NCI-H1092 treated with DMSO at 0.1 percent for 48 hours (cell line): ENCODE measurements around the gene FTCDNL1.

Experiments used
- DNase-seq: peaks from one replicate; lab custom pipeline; 2025; lab: John Stamatoyannopoulos, UW

The FTCDNL1 gene

GRCh38 chr2:199842631-199843395, 8.2 kb downstream of the FTCDNL1 start:
- no peak for DNase-seq

- no peak for DNase-seq
Observed at GRCh38 chr2:199841409-199841808, 9.6 kb downstream of the FTCDNL1 start.

GRCh38 chr2:199838399-199838798, 12.6 kb downstream of the FTCDNL1 start:
- DNase-seq = no peak

- DNase-seq = no peak
Observed at GRCh38 chr2:199836943-199837342, 14.0 kb downstream of the FTCDNL1 start.

- peak; percentile 73 for DNase-seq
Observed at GRCh38 chr2:199833525-199833924, 17.5 kb downstream of the FTCDNL1 start.

GRCh38 chr2:199830531-199830930, 20.5 kb downstream of the FTCDNL1 start:
- no peak for DNase-seq

GRCh38 chr2:199829628-199830027, 21.4 kb downstream of the FTCDNL1 start:
- no peak for DNase-seq

GRCh38 chr2:199819746-199820145, 31.2 kb downstream of the FTCDNL1 start:
- no peak for DNase-seq

- no peak for DNase-seq
Observed at GRCh38 chr2:199818754-199819153, 32.2 kb downstream of the FTCDNL1 start.

GRCh38 chr2:199818026-199818425, 33.0 kb downstream of the FTCDNL1 start:
- DNase-seq = peak; percentile 10

- no peak for DNase-seq
Observed at GRCh38 chr2:199814817-199815211, 36.2 kb downstream of the FTCDNL1 start.

- no peak for DNase-seq
Observed at GRCh38 chr2:199814101-199814816, 36.7 kb downstream of the FTCDNL1 start.

- no peak for DNase-seq
Observed at GRCh38 chr2:199812493-199812892, 38.5 kb downstream of the FTCDNL1 start.

GRCh38 chr2:199811346-199811745, 39.6 kb downstream of the FTCDNL1 start:
- DNase-seq = no peak

GRCh38 chr2:199810422-199811171, 40.4 kb downstream of the FTCDNL1 start:
- DNase-seq = no peak

GRCh38 chr2:199807966-199808365, 43.0 kb downstream of the FTCDNL1 start:
- no peak for DNase-seq

GRCh38 chr2:199806179-199806578, 44.8 kb downstream of the FTCDNL1 start:
- no peak for DNase-seq

GRCh38 chr2:199804831-199805230, 46.2 kb downstream of the FTCDNL1 start:
- peak; percentile 2 for DNase-seq

- no peak for DNase-seq
Observed at GRCh38 chr2:199798831-199799580, 52.0 kb downstream of the FTCDNL1 start.

GRCh38 chr2:199797431-199798403, 53.3 kb downstream of the FTCDNL1 start:
- DNase-seq = peak; percentile 11

GRCh38 chr2:199792381-199792780, 58.6 kb downstream of the FTCDNL1 start:
- DNase-seq = no peak
